CD4-positive, alpha-beta T cell (primary cell): Measurements from ENCODE around the gene ATP2B2. TPM values are rescaled to one million over a fixed set of nuclear protein-coding genes. Genes with fewer than 3 reads are reported as not detected.

ENCODE experiments used
- ATAC-seq: fragments of 200-7000 bp; cut with Tn5 transposase; one replicate; pipeline ENCODE4 v1.10.0; 2022; ENCODE audit warnings: mild to moderate bottlenecking; ENCODE audit not compliant: poor library complexity
- CTCF ChIA-PET: fragments of 350-600 bp; sonication (Branson Sonifier 250); formaldehyde crosslinking; loops from one replicate; lab custom pipeline; 2021; ENCODE audit warnings: antibody characterized with exemption, inconsistent platforms; lab: Charles Lee
- POLR2A ChIA-PET: fragments of 350-600 bp; sonication (Branson Sonifier 250); formaldehyde crosslinking; loops from one replicate; lab custom pipeline; 2021; ENCODE audit warnings: antibody characterized with exemption, inconsistent platforms; lab: Charles Lee
- DNase-seq, 14 experiments: peaks; one replicate each; pipeline ENCODE4 v3.0.0-alpha.2; 2013 to 2020; ENCODE audit warnings: mixed read lengths in 2 of 14
- H3K27ac ChIP-seq, 2 donors: one replicate each; pipeline versions ENCODE4 v1.5.1 to v1.7.0; 2013; ENCODE audit warnings: low read length in 2 of 2, low read depth in 1 of 2, mild to moderate bottlenecking in 1 of 2
- H3K27me3 ChIP-seq, 2 experiments: 1 replicate in 1 of 2; 2 replicates in 1 of 2; pipeline versions ENCODE4 v1.6.1 to v1.7.0; 2013; ENCODE audit warnings: low read length in 2 of 2, control low read depth in 1 of 2, mild to moderate bottlenecking in 1 of 2, moderate library complexity in 1 of 2; ENCODE audit not compliant: insufficient read depth in 2 of 2, control insufficient read depth in 1 of 2
- H3K36me3 ChIP-seq: one replicate; pipeline ENCODE4 v1.6.1; 2013; ENCODE audit warnings: low read length, control low read depth; ENCODE audit not compliant: insufficient read depth
- H3K4me1 ChIP-seq: one replicate; pipeline ENCODE4 v1.6.1; 2013; ENCODE audit warnings: low read length, control low read depth; ENCODE audit not compliant: insufficient read depth
- H3K4me3 ChIP-seq: one replicate; pipeline ENCODE4 v1.5.1; 2013; ENCODE audit warnings: mild to moderate bottlenecking, low read length, moderate library complexity
- H3K9me3 ChIP-seq, 2 experiments: 1 replicate in 1 of 2; 2 replicates in 1 of 2; pipeline versions ENCODE4 v1.6.1 to v1.7.0; 2013; ENCODE audit warnings: low read length in 2 of 2, mild to moderate bottlenecking in 2 of 2, control low read depth in 1 of 2, moderate library complexity in 1 of 2; ENCODE audit not compliant: control insufficient read depth in 1 of 2, insufficient read depth in 1 of 2
- H3K27ac Mint-ChIP-seq: one replicate; pipeline ENCODE4 v1.8.0; 2020; ENCODE audit warnings: mixed read lengths
- H3K27me3 Mint-ChIP-seq: one replicate; pipeline ENCODE4 v1.8.0; 2021; ENCODE audit warnings: mixed read lengths
- H3K36me3 Mint-ChIP-seq: one replicate; pipeline ENCODE4 v1.8.0; 2021; ENCODE audit warnings: low read depth, mixed read lengths
- H3K4me1 Mint-ChIP-seq: one replicate; pipeline ENCODE4 v1.8.0; 2021; ENCODE audit warnings: low read depth, mixed read lengths
- H3K4me3 Mint-ChIP-seq: one replicate; pipeline ENCODE4 v1.8.0; 2020; ENCODE audit warnings: mild to moderate bottlenecking, mixed read lengths
- H3K9me3 Mint-ChIP-seq: one replicate; pipeline ENCODE4 v1.8.0; 2020; ENCODE audit warnings: mixed read lengths
- intact Hi-C, 2 experiments: fragments of 100-400 bp; cut with DNase I in 1 of 2; cut with micrococcal nuclease in 1 of 2; formaldehyde crosslinking; loops; one replicate each; pipeline versions ENCODE4 v1.15.1 to v1.9.0; 2023 to 2025; cut with DNase I, micrococcal nuclease
- total RNA-seq, 174 experiments: library from RNA in 2 of 174; stranded (reverse) in 2 of 174; gene quantifications; one replicate each; pipeline ENCODE4 v1.2.3 and lab custom pipeline; 2021 to 2026
- TF ChIP-seq, protein P1 (sequence below): fragments of 200-600 bp; IDR thresholded peaks from one replicate; pipeline ENCODE4 v1.8.0; 2022; ENCODE audit warnings: antibody characterized with exemption, mild to moderate bottlenecking

The ATP2B2 gene
- total RNA-seq, 2 experiments from 2014 or later: not detected

- no peaks in the 10 kb centered on the region for H3K36me3 Mint-ChIP-seq
- Histone ChIP-seq H3K36me3 (no peaks in the 10 kb centered on the region), H3K4me1 (no peaks in the 10 kb centered on the region), H3K27me3 (no peaks in the 10 kb centered on the region), H3K4me3 (no peak overlapping the region), H3K9me3 (no peaks in the 10 kb centered on the region), H3K27ac (no peak overlapping the region)
- intact Hi-C loops: no loop called here
- CTCF ChIA-PET: no interaction called here
- H3K4me1 Mint-ChIP-seq: no peaks in the 10 kb centered on the region
- ATAC-seq (no peak), DNase-seq (peak in 1 of 14 experiments; percentile 24)
- H3K27ac Mint-ChIP-seq: no peak overlapping the region
- H3K4me3 Mint-ChIP-seq: no peak overlapping the region
- POLR2A ChIA-PET: no interaction called here
- no peaks in the 10 kb centered on the region for H3K9me3 Mint-ChIP-seq
- TF ChIP-seq, protein P1, sequence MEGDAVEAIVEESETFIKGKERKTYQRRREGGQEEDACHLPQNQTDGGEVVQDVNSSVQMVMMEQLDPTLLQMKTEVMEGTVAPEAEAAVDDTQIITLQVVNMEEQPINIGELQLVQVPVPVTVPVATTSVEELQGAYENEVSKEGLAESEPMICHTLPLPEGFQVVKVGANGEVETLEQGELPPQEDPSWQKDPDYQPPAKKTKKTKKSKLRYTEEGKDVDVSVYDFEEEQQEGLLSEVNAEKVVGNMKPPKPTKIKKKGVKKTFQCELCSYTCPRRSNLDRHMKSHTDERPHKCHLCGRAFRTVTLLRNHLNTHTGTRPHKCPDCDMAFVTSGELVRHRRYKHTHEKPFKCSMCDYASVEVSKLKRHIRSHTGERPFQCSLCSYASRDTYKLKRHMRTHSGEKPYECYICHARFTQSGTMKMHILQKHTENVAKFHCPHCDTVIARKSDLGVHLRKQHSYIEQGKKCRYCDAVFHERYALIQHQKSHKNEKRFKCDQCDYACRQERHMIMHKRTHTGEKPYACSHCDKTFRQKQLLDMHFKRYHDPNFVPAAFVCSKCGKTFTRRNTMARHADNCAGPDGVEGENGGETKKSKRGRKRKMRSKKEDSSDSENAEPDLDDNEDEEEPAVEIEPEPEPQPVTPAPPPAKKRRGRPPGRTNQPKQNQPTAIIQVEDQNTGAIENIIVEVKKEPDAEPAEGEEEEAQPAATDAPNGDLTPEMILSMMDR: no peak
- H3K27me3 Mint-ChIP-seq: peaks cover 3% of the 10 kb centered on the region
Measured at GRCh38 chr3:10514407-10515069, 9.2 kb upstream of the ATP2B2 start.

- DNase-seq (no peak), ATAC-seq (no peak)
- no peaks in the 10 kb centered on the region for H3K27me3 ChIP-seq
- H3K9me3 Mint-ChIP-seq: no peaks in the 10 kb centered on the region
- H3K4me3 ChIP-seq: no peak overlapping the region
- CTCF ChIA-PET: interaction anchor here (0.8 kb wide), 1 partner anchor 109 kb away, joined by 3 read pairs; no protein-coding TSS in a partner anchor
- no peaks in the 10 kb centered on the region for H3K4me1 Mint-ChIP-seq
- no peaks in the 10 kb centered on the region for H3K9me3 ChIP-seq
- no peaks in the 10 kb centered on the region for H3K4me1 ChIP-seq
- TF ChIP-seq, protein P1: no peak
- H3K4me3 Mint-ChIP-seq: no peak overlapping the region
- no peaks in the 10 kb centered on the region for H3K36me3 ChIP-seq
- POLR2A ChIA-PET: no interaction called here
- H3K36me3 Mint-ChIP-seq: no peaks in the 10 kb centered on the region
- H3K27ac ChIP-seq: no peak overlapping the region
- peaks cover 7% of the 10 kb centered on the region for H3K27me3 Mint-ChIP-seq
- intact Hi-C loops: no loop called here
- H3K27ac Mint-ChIP-seq: no peak overlapping the region
Measured at GRCh38 chr3:10513306-10513705, 7.9 kb upstream of the ATP2B2 start.

- ATAC-seq: no peak
- Mint-ChIP-seq H3K27ac (no peak overlapping the region), H3K27me3 (peaks cover 11% of the 10 kb centered on the region), H3K9me3 (no peaks in the 10 kb centered on the region), H3K4me3 (no peak overlapping the region), H3K4me1 (no peaks in the 10 kb centered on the region), H3K36me3 (no peaks in the 10 kb centered on the region)
- DNase-seq: no peak
- Histone ChIP-seq H3K4me1 (no peaks in the 10 kb centered on the region), H3K4me3 (no peak overlapping the region), H3K27me3 (no peaks in the 10 kb centered on the region), H3K9me3 (no peaks in the 10 kb centered on the region), H3K27ac (no peak overlapping the region), H3K36me3 (no peaks in the 10 kb centered on the region)
- intact Hi-C loops: no loop called here
- ChIA-PET CTCF (interaction anchor here (0.8 kb wide), 1 partner anchor 110 kb away, joined by 3 read pairs; no protein-coding TSS in a partner anchor), POLR2A (no interaction called here)
- TF ChIP-seq, protein P1: no peak
Measured at GRCh38 chr3:10512687-10513086, 7.3 kb upstream of the ATP2B2 start.
